GM18861 (cell line): ENCODE measurements around the gene CTIF.
"Not testable (repeated sequence)": the region's sequence is repeated elsewhere in the genome, so short reads cannot be mapped to it uniquely, and the experiment has no call there.

Experiments
- ATAC-seq: cut with Tn5 transposase; IDR thresholded peaks from one replicate; pipeline ENCODE4 v1.9.1; 2021; ENCODE audit not compliant: unreplicated experiment

Gene CTIF

GRCh38 chr18:48811401-48811800 lies 272.6 kb downstream of the CTIF start:
- ATAC-seq, result no peak

DNA sequence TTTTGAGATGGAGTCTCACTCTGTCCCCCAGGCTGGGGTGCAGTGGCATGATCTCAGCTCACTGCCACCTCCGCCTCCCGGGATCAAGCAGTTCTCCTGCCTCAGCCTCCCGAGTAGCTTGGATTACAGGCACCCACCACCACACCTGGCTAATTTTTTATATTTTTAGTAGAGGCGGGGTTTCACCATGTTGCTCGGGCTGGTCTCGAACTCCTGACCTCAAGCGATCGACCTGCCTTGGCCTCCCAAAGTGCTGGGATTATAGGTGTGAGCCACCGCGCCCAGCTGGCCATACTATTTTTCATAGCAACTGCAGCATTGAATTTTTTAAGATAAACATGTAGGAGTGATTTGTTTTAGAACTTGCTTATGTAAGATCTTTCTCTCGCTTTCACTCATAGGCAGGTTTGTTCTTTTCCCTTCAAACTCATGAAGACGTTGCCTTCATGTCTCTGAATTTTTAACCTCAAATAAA lies 273.2 kb downstream of the CTIF start:
- not testable (repeated sequence) for ATAC-seq

DNA sequence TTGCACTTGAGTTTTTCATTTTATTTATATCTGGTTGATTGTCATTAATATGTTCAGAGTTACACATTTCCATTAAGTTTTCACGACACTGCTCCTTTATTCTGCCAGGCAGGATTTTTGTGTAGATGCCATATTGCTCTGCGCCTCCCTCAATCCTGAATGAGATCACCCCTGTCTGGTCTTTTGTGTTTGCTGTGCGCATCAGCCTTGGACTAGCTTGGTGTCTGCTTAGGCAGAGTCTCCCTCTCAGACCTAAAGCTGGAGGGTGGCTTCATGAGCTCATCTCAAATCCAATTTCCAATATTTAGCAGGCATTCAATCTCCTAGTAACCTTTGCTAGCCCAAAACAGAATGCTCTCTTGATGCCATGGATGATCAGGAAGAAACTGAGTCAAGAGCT lies 274.5 kb downstream of the CTIF start:
- ATAC-seq, result no peak

- ATAC-seq, result no peak
These were observed 275.1 kb downstream of the CTIF start for GRCh38 chr18:48813833-48814489.

GRCh38 chr18:48814490-48815178 lies 275.8 kb downstream of the CTIF start:
- no peak for ATAC-seq

- ATAC-seq, result no peak
These were observed 276.3 kb downstream of the CTIF start for GRCh38 chr18:48815179-48815515.

DNA sequence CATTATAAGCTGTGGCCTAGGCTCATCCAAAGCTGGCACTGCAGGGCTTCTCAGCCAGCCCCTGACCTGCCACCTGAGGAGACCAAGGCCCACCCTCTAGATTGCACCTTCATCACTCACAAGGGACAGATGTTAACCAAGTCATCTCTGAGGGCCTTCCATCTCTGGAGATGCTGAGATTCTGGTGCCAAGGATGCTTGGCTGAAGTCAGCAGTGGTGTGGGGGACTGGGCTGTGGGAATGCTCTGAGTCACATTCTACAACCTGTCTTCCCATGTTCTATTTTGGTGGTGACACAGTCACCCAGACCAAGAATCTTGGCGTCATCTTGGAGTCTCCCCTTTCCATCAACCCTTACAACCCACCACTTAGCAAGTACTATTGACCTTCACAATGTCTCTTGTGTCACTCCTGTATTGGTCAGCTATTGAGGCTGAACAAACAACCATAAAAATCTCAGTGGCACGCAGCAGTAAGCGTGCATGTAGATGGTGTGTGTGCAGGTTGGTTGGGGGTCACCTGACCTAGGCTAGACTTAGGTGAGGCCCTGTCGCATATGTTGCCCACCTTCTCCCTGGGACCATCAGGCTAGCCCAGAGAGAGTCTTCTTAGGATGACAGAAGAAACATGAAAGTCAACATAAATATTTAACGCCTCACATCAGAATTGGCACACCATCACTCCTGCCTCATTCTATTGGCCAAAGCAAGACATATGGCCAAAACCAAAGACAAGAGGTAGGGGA lies 276.9 kb downstream of the CTIF start:
- no peak for ATAC-seq

DNA sequence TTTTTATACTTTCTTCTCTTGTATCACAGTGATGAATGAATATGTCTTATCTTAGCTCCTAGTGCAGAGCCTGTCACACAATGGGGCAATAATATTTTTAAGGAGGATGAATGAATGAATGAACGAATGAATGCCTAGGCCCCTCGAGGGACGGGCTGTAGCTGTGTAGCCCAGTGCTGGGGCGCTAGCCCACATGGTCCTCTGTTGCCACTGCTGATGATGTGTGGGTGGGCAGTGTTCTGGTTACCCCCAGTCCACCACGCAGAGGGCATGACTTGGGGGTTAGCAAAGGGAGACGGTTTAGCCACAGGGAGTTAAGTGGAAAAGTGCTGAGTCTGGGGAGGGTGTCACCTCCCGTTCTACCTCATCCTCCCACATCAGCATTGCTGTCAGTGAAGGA lies 277.7 kb downstream of the CTIF start:
- ATAC-seq, result no peak

GRCh38 chr18:48817021-48817461 lies 278.2 kb downstream of the CTIF start:
- no peak for ATAC-seq

DNA sequence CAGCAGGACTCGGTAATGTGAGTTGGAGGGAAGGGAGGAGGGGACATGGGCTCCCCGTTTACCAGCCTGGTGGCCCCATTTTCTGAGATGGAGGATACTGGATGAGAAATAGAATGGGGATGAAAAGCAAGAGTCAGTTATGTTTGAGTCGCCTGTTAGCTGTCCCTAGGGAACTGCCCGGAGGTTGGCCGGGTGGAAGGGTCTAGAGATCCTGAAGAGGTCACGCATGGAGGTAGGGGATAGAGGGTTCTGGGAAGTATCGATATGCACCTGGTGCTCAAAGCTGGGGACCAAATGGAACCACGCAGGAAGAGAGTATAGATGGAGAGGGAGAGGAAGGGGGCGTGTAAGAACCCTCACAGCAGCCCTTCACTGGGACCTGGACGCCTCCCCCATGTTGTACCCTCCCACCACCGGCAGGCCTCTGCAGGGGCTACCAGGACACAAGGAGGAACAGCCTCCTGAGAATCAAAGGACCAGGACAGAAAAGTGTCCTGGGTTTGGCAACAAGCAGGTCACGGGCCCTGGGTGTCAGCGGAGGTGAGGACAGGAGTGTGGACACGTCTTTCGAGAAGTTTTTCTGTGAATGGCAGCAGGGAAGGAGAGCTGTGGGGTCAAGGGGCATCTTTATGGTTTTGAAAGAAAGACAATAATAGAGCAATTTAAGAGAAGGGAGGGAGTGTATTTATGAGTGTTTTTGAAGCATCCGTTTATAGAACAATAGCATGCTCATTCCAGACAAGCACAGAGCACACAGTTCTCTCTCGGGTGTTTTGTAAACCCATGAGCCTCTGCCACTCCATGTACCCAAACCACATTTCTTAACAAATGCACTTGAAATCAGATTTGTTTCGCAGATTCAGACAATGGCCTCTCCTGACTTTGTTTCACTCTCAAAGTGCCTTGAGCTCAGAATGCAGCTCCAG lies 279.8 kb downstream of the CTIF start:
- ATAC-seq, result no peak

DNA sequence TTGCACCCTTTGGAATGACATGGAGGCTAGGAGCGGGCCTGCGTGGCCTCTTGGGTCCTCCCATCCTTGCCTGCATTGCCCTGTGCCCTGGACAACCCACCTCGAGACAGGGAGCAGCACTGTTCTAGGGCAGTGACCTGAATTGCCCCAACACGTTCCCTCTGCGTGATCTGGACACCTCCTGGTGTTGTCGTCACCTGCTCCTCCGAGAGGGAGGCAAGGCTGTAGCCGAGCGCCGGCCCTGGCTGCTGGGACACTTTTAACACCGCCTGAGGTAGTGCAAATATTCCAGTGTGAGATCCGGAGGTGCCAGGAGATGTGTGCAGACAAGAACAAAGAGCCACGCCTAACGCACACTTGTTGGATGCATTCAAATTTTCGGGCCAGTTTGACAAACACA lies 280.4 kb downstream of the CTIF start:
- no peak for ATAC-seq

DNA sequence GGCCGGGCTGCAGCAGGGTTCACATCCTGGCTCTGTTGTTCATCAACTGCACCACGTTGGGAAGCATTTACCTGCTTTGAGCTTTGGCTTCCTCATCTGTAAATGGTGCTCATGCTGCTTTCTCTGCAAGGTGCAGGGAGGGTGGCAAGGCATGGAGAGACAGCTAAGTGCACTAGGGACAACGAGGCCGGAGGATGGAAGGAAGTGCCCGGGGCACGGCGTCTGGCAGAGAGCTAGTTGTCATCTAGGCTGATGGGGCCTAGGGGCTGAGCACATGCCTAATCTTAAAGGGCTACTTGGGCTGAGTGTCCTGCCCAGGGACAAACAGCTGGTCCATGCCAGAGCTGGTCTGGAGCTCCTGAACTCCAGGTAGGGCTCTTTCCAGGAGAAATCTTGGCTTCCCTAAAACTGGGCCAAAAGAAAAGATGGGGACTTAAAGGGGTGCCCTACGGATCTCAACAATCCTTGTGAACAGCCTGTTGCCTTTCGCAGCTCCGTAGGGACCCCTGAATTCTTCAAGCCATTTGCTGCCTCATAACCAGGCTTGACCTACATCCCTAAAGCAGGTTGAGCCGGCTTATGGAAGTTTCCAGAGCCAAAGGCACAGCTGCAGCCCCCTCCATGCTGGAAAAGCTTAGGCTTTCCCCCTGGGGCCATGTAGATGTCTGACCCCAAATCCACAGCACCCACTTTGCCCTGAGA lies 281.1 kb downstream of the CTIF start:
- no peak for ATAC-seq

DNA sequence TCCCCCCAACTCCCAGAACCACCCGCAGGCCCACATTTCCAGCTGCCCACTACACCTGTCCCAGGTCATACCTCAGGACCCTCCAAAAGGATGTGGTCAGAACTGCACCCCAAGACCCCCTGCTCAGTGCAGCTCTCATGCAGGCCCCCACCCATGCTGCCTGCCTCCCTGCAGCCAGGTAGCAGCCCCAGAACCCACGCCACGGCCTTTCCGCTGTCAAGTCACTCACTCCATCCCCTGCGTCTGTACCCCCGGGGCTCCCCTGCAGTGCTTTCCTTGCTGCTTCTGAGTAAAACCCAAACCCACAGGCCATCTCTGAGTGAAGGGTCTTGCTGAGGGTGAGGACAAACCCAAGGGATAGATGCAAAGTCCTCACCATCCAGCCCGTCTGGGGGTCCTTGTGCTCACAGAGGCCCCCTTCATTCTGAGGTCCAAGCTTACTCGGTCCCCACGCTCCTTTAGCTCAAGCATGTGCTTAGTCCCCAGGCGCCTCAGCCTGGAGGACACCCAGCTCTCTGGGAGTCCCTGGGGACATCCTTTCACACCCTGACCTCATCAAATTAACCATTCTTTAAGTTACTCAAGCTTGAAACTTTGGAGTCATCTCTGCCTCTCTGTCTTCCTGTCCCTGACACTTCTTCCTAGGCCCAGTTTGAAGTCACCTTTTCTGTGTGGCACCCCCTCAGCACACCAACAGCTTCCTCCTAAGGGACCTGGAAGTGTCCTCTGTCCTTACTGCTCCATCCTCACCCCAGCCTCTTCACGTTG lies 281.8 kb downstream of the CTIF start:
- peak; percentile 95 for ATAC-seq

DNA sequence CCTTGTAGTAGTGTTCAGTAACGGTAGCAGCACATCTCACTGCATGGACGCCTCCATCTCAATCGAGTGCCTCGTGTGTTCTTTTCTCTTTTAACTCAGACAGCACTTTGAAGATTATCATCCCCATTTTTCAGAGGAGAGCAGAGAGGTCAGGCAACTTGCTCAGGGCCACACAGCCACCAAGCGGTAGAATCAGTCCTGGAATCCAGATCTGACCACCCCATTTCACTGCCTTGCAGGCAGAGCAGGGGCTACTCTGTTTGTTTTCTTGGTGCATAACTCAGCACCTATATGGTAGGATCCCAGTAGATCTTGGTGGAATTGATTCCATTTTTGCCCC lies 282.4 kb downstream of the CTIF start:
- ATAC-seq, result no peak

GRCh38 chr18:48821845-48822244 lies 283.0 kb downstream of the CTIF start:
- ATAC-seq, result no peak

DNA sequence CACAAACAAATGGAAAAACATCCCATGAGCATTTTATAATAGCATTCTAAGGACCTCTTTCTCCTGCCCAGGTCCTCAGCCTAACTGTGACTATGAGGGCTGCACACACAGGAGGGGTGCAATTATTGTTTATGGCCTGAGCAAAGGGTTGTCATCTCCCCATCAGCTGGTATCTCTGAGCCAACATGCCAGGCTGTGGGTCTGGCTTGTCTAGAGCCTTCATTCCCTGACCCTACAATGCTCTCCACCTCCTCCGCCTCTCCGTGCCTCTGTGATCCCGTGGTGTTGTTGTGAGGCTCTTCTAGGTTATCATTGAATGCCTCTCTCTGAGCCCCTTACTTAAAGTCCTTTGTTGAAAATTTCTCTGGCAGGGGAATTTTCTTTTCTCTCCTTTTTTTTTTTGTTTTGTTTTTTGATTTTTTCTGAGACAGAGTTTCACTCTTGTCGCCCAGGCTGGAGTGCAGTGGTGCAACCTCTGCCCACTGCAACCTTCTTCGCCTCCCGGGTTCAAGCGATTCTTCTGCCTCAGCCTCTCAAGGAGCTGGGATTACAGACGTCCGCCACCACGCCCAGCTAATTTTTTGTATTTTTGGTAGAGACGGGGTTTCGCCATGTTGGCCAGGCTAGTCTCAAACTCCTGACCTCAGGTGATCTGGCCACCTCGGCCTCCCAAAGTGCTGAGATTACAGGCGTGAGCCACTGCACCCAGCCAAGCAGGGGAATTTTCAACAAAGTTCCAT lies 285.6 kb downstream of the CTIF start:
- no peak for ATAC-seq

- ATAC-seq, result no peak
These were observed 286.4 kb downstream of the CTIF start for GRCh38 chr18:48825101-48825745.

- ATAC-seq, result no peak
These were observed 287.4 kb downstream of the CTIF start for GRCh38 chr18:48826271-48826670.

DNA sequence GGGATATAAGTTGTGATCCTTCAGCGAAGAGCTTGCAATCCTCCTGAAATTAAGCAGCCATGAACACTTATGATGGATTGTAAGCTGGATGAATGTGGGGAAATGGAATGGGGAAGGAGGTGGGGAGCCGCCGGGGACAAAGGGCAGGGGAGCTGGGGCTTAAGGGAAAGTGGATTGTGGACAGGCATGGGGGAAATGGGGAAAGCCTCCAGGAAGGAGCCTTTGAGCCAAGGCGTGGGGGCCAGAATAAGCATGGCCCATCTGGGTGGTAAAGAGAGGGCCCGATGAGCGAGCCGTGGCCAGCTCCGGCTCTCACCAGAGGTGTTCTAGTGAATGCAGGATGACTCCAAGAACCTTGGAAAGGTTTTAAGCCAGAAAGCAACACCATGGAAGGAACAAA lies 288.0 kb downstream of the CTIF start:
- ATAC-seq, result no peak
